Chondrocyte (in vitro differentiated cells): ENCODE measurements around the gene ARHGAP27. TPM values are rescaled to one million over a fixed set of nuclear protein-coding genes. Genes with fewer than 3 reads are reported as not detected.

Experiments used
- DNase-seq: peaks from one replicate; pipeline ENCODE4 v3.0.0; 2021; ENCODE audit warnings: mixed read lengths, low spot score
- H3K27ac Mint-ChIP-seq: one replicate; pipeline ENCODE4 v1.8.0; 2021; ENCODE audit warnings: mild to moderate bottlenecking, moderate library complexity, mixed read lengths; ENCODE audit not compliant: unreplicated experiment
- H3K27me3 Mint-ChIP-seq: 2 replicates; pipeline ENCODE4 v1.8.0; 2021; ENCODE audit warnings: low read depth, mixed read lengths
- H3K36me3 Mint-ChIP-seq: 2 replicates; pipeline ENCODE4 v1.8.0; 2021; ENCODE audit warnings: low read depth, mixed read lengths
- H3K4me1 Mint-ChIP-seq: 2 replicates; pipeline ENCODE4 v1.8.0; 2021; ENCODE audit warnings: low read depth, mild to moderate bottlenecking, mixed read lengths
- H3K4me3 Mint-ChIP-seq: one replicate; pipeline ENCODE4 v1.8.0; 2021; ENCODE audit warnings: mild to moderate bottlenecking, moderate library complexity, mixed read lengths; ENCODE audit not compliant: unreplicated experiment
- H3K9me3 Mint-ChIP-seq: 2 replicates; pipeline ENCODE4 v1.8.0; 2021; ENCODE audit warnings: low read depth, mixed read lengths
- CTCF ChIP-seq: fragments of 200-600 bp; sonication (generic); IDR thresholded peaks from 2 replicates; pipeline ENCODE4 v1.5.0; 2021; ENCODE audit warnings: antibody characterized with exemption, mild to moderate bottlenecking, moderate library complexity
- total RNA-seq: library from RNA; stranded (reverse); gene quantifications from 3 replicates; pipeline ENCODE4 v1.2.1, GENCODE V29; 2021

ARHGAP27 gene
- total RNA-seq, 1 donor from 2014 or later: 2.0 TPM

GRCh38 chr17:45403906-45404490, 28.7 kb downstream of the ARHGAP27 start:
- TF ChIP-seq CTCF: no peak
- no peak overlapping the region for H3K27ac Mint-ChIP-seq
- DNase-seq: no peak
- H3K36me3 Mint-ChIP-seq: peaks cover 3% of the 10 kb centered on the region
- H3K4me3 Mint-ChIP-seq: no peak overlapping the region
- H3K9me3 Mint-ChIP-seq: no peaks in the 10 kb centered on the region
- H3K4me1 Mint-ChIP-seq: no peaks in the 10 kb centered on the region
- H3K27me3 Mint-ChIP-seq: no peaks in the 10 kb centered on the region

GRCh38 chr17:45402916-45403315, 29.8 kb downstream of the ARHGAP27 start:
- Mint-ChIP-seq H3K27me3 (no peaks in the 10 kb centered on the region), H3K36me3 (peaks cover 3% of the 10 kb centered on the region), H3K9me3 (no peaks in the 10 kb centered on the region), H3K4me3 (no peak overlapping the region), H3K4me1 (no peaks in the 10 kb centered on the region), H3K27ac (no peak overlapping the region)
- DNase-seq: no peak
- no peak for TF ChIP-seq CTCF

- Mint-ChIP-seq H3K36me3 (peaks cover 3% of the 10 kb centered on the region), H3K4me1 (peaks cover 5% of the 10 kb centered on the region), H3K27ac (no peak overlapping the region), H3K4me3 (no peak overlapping the region), H3K9me3 (no peaks in the 10 kb centered on the region), H3K27me3 (no peaks in the 10 kb centered on the region)
- peak; percentile 11 for TF ChIP-seq CTCF
- no peak for DNase-seq
These were observed 33.9 kb downstream of the ARHGAP27 start for GRCh38 chr17:45398800-45399199.

- Mint-ChIP-seq H3K27ac (no peak overlapping the region), H3K9me3 (no peaks in the 10 kb centered on the region), H3K36me3 (peaks cover 3% of the 10 kb centered on the region), H3K27me3 (peaks cover 3% of the 10 kb centered on the region), H3K4me3 (no peak overlapping the region), H3K4me1 (peaks cover 5% of the 10 kb centered on the region)
- no peak for DNase-seq
- TF ChIP-seq CTCF: no peak
These were observed 34.9 kb downstream of the ARHGAP27 start for GRCh38 chr17:45397796-45398195.

- Mint-ChIP-seq H3K27ac (no peak overlapping the region), H3K4me3 (no peak overlapping the region), H3K4me1 (peaks cover 5% of the 10 kb centered on the region), H3K27me3 (peaks cover 6% of the 10 kb centered on the region), H3K9me3 (no peaks in the 10 kb centered on the region), H3K36me3 (no peaks in the 10 kb centered on the region)
- TF ChIP-seq CTCF: no peak
- DNase-seq: no peak
These were observed 36.0 kb downstream of the ARHGAP27 start for GRCh38 chr17:45396496-45397205.
